GM12878 (cell line): ENCODE results near the gene SPRED2. TPM values are rescaled to one million over a fixed set of nuclear protein-coding genes. Genes with fewer than 3 reads are reported as not detected.

Source experiments
- ATAC-seq: fragments of 200-7000 bp; cut with Tn5 transposase; 3 replicates; pipeline ENCODE4 v1.9.1; 2020; ENCODE audit warnings: mild to moderate bottlenecking, moderate library complexity
- BruUV-seq: library from RNA; stranded (reverse); fragments of 400-500 nt; replicated peaks from 2 replicates; lab custom pipeline; 2021; lab: Mats Ljungman, UMichigan
- CTCF ChIA-PET: fragments of 300-600 bp; sonication (Branson Sonifier 250); formaldehyde crosslinking; extraction: SDS; loops from one replicate; lab custom pipeline; 2021; ENCODE audit warnings: inconsistent platforms; lab: Yijun Ruan, JAX
- POLR2A ChIA-PET: fragments of 350-600 bp; formaldehyde crosslinking; extraction: SDS; loops from one replicate; lab custom pipeline; 2021; ENCODE audit warnings: inconsistent platforms; lab: Charles Lee
- RAD21 ChIA-PET: fragments of 300-600 bp; sonication (Branson Sonifier 250); formaldehyde crosslinking; loops from one replicate; lab custom pipeline; 2023; ENCODE audit warnings: antibody characterized with exemption; ENCODE audit not compliant: unreplicated experiment; lab: Charles Lee
- SMC1A ChIA-PET: fragments of 300-600 bp; sonication (Branson Sonifier 250); formaldehyde crosslinking; loops from one replicate; lab custom pipeline; 2023; ENCODE audit not compliant: unreplicated experiment, uncharacterized antibody; lab: Charles Lee
- DNase-seq: peaks from one replicate; pipeline ENCODE4 v3.0.0-alpha.2; 2011; ENCODE audit warnings: low read depth, low spot score
- FAIRE-seq: peaks from 3 replicates; lab custom pipeline; 2011; peaks lifted over from hg19 to GRCh38; lab: Jason Lieb, UNC
- H2AFZ ChIP-seq: 2 replicates; pipeline ENCODE4 v1.6.0; 2011; ENCODE audit warnings: low read depth, low read length, control low read depth; ENCODE audit not compliant: control insufficient read depth
- H3K27ac ChIP-seq: 2 replicates; pipeline ENCODE4 v1.5.1; 2011; ENCODE audit warnings: control low read depth; ENCODE audit not compliant: control insufficient read depth, insufficient read depth
- H3K27me3 ChIP-seq, 2 experiments: replicated peaks in 1 of 2; 2 replicates each; pipeline versions ENCODE4 v1.6.0 to v1.6.1; 2011; ENCODE audit warnings: low read length in 1 of 2; ENCODE audit not compliant: control insufficient read depth in 2 of 2, insufficient read depth in 2 of 2
- H3K36me3 ChIP-seq, 2 experiments: 2 replicates each; pipeline ENCODE4 v1.5.1; 2011; ENCODE audit warnings: low read length in 1 of 2; ENCODE audit not compliant: control insufficient read depth in 2 of 2, insufficient read depth in 2 of 2
- H3K4me1 ChIP-seq: 2 replicates; pipeline ENCODE4 v1.6.1; 2011; ENCODE audit warnings: mild to moderate bottlenecking, low read length, moderate library complexity, mixed read lengths; ENCODE audit not compliant: control insufficient read depth, insufficient read depth
- H3K4me2 ChIP-seq: 2 replicates; pipeline ENCODE4 v1.6.0; 2011; ENCODE audit warnings: control low read depth; ENCODE audit not compliant: control insufficient read depth, insufficient read depth
- H3K4me3 ChIP-seq: fragments of 200-600 bp; sonication (generic); 2 replicates; pipeline ENCODE4 v1.5.1; 2016
- H3K79me2 ChIP-seq: 2 replicates; pipeline ENCODE4 v1.6.0; 2011; ENCODE audit warnings: low read length; ENCODE audit not compliant: control insufficient read depth, insufficient read depth
- H3K9ac ChIP-seq: 2 replicates; pipeline ENCODE4 v1.8.0; 2011; ENCODE audit warnings: low read length, control low read depth, mixed read lengths; ENCODE audit not compliant: control insufficient read depth, insufficient read depth
- H3K9me3 ChIP-seq: replicated peaks from 3 replicates; pipeline ENCODE4 v1.5.1; 2011; ENCODE audit warnings: mild to moderate bottlenecking, low read length; ENCODE audit not compliant: control insufficient read depth, insufficient read depth
- H4K20me1 ChIP-seq: 2 replicates; pipeline ENCODE4 v1.6.0; 2011; ENCODE audit not compliant: control insufficient read depth, insufficient read depth
- HCFC1 ChIP-seq: fragments of 150-350 bp; IDR thresholded peaks from 2 replicates; pipeline ENCODE4 v1.6.1; 2014; ENCODE audit warnings: low read length
- LARP7 ChIP-seq: fragments of 450-650 bp; IDR thresholded peaks from 2 replicates; pipeline ENCODE4 v1.6.1; 2017; ENCODE audit warnings: mild to moderate bottlenecking
- NR2C2 ChIP-seq: IDR thresholded peaks from 2 replicates; pipeline ENCODE4 v1.6.1; 2011; ENCODE audit warnings: borderline replicate concordance, low read depth; ENCODE audit not compliant: control insufficient read depth, insufficient read length
- RAD21 ChIP-seq: IDR thresholded peaks from 2 replicates; pipeline ENCODE4 v1.6.1; 2011; ENCODE audit warnings: mild to moderate bottlenecking, low read depth, low read length, moderate library complexity; ENCODE audit not compliant: insufficient read depth
- RCOR1 ChIP-seq: conservative IDR thresholded peaks from 2 replicates; pipeline ENCODE4 v1.6.1; 2012; ENCODE audit warnings: low read depth, low read length, improper control_type of control experiment
- SUPT20H ChIP-seq: IDR thresholded peaks from 2 replicates; pipeline ENCODE4 v1.6.1; 2011; ENCODE audit warnings: low read depth, mild to moderate bottlenecking, low read length, moderate library complexity, borderline replicate concordance; ENCODE audit not compliant: control insufficient read depth
- ZNF384 ChIP-seq: IDR thresholded peaks from 2 replicates; pipeline ENCODE4 v1.6.1; 2012; ENCODE audit warnings: low read depth, mild to moderate bottlenecking, low read length, improper control_type of control experiment, borderline replicate concordance
- WGBS: methylation state at CpG from one replicate; pipeline ENCODE4 v1.1.6; 2016; ENCODE audit warnings: low lambda C conversion rate; ENCODE audit not compliant: insufficient replicate concordance, insufficient coverage; ENCODE audit errors: missing lambda C conversion rate; 5-methylcytosine and 5-hydroxymethylcytosine counted together
- in situ Hi-C: fragments of 300-500 bp; cut with MboI; formaldehyde crosslinking; loops from 9 replicates; pipeline ENCODE4 v1.14.3; 2018; ENCODE audit warnings: mixed read lengths
- intact Hi-C: fragments of 100-400 bp; cut with micrococcal nuclease; formaldehyde crosslinking; loops from one replicate; pipeline ENCODE4 v1.14.2; 2022; ENCODE audit not compliant: unreplicated experiment
- polyA plus RNA-seq, 11 experiments: library from polyadenylated mRNA; depleted of rRNA in 4 of 11; unstranded in 6 of 11; stranded (reverse) in 5 of 11; fragments of >200 nt; fragmentation: Nextera tagmentation in 4 of 11; fragmentation: Illumina TruSeq in 1 of 11; extraction: Ambion mirVana in 4 of 11; extraction: Trizol in 1 of 11; gene quantifications; 1 replicate in 1 of 11; 2 replicates in 10 of 11; pipeline versions ENCODE4 v1.2.1 to v1.2.3, GENCODE V29; 2011 to 2016; ENCODE audit warnings: inconsistent platforms in 2 of 11, missing spikeins in 2 of 11, low read depth in 1 of 11
- total RNA-seq, 4 experiments: library from RNA; depleted of rRNA in 3 of 4; stranded (reverse); fragments of >200 nt in 3 of 4; fragmentation: Illumina TruSeq in 1 of 4; extraction: Trizol in 1 of 4; gene quantifications; 2 replicates each; pipeline versions ENCODE4 v1.2.1 to v1.2.3, GENCODE V29; 2013 to 2021
- TF ChIP-seq, protein P1 (sequence below): IDR thresholded peaks from 2 replicates; pipeline ENCODE4 v1.6.1; 2012; ENCODE audit warnings: improper control_type of control experiment, low read depth, low read length; ENCODE audit not compliant: insufficient replicate concordance
- TF ChIP-seq, protein P2 (sequence below): fragments of 450-650 bp; IDR thresholded peaks from 2 replicates; pipeline ENCODE4 v1.6.1; 2017; ENCODE audit warnings: mild to moderate bottlenecking, low read depth, inconsistent platforms; ENCODE audit not compliant: poor library complexity, severe bottlenecking
- TF ChIP-seq, protein P3 (sequence below): fragments of 450-650 bp; IDR thresholded peaks from 2 replicates; pipeline ENCODE4 v1.6.1; 2016; ENCODE audit warnings: mild to moderate bottlenecking
- TF ChIP-seq, protein P4 (sequence below): fragments of 450-650 bp; IDR thresholded peaks from 2 replicates; pipeline ENCODE4 v1.6.1; 2017; ENCODE audit warnings: borderline replicate concordance

SPRED2 gene
- total and polyA plus RNA-seq, 10 of the 15 experiments (the other 5 are each of a cell fraction or from before 2014, with no cell fraction given), result 3.0 to 23.9 (median 9.7) TPM

GRCh38 chr2:65380255-65380654 is 52.1 kb downstream of the SPRED2 start:
- in situ Hi-C loops, result no loop called here
- H3K27ac ChIP-seq, result no peak overlapping the region
- H2AFZ ChIP-seq, result no peak overlapping the region
- DNase-seq, result no peak
- no peak overlapping the region for H3K9ac ChIP-seq
- H3K4me1 ChIP-seq, result peaks cover 37% of the 10 kb centered on the region
- FAIRE-seq, result no peak
- no peak for ATAC-seq
- ChIA-PET RAD21 (interaction anchor here (1.6 to 3.5 kb wide), 3 partner anchors 22 to 57 kb away, joined by 8 to 14 read pairs (median 8); no protein-coding TSS in a partner anchor), POLR2A (interaction anchor here (0.5 kb wide), 1 partner anchor 17 kb away, joined by 3 read pairs; no protein-coding TSS in a partner anchor), SMC1A (interaction anchor here (0.9 to 5.0 kb wide), 11 partner anchors 9 to 124 kb away, joined by 3 to 29 read pairs (median 4); no protein-coding TSS in a partner anchor), CTCF (interaction anchor here (1.2 to 3.1 kb wide), 3 partner anchors 9 to 111 kb away, joined by 3 to 10 read pairs (median 5); no protein-coding TSS in a partner anchor)
- H3K9me3 ChIP-seq, result no peaks in the 10 kb centered on the region
- intact Hi-C loops, result no loop called here
- no peak overlapping the region for H3K4me2 ChIP-seq
- no peaks in the 10 kb centered on the region for H3K27me3 ChIP-seq
- H3K4me3 ChIP-seq, result no peak overlapping the region
- H3K36me3 ChIP-seq, result peaks cover 0 to 2% of the 10 kb centered on the region in 2 experiments; a peak in 2 of 4 replicates
- 19% methylated on average over 5 of the region's 5 CpGs for WGBS
- H3K79me2 ChIP-seq, result no peaks in the 10 kb centered on the region
- no peaks in the 10 kb centered on the region for H4K20me1 ChIP-seq
- no TSS peak for BruUV-seq
- TF ChIP-seq ZNF384, result no peak
- no peak for TF ChIP-seq NR2C2
- no peak for TF ChIP-seq SUPT20H
- TF ChIP-seq, protein P1, sequence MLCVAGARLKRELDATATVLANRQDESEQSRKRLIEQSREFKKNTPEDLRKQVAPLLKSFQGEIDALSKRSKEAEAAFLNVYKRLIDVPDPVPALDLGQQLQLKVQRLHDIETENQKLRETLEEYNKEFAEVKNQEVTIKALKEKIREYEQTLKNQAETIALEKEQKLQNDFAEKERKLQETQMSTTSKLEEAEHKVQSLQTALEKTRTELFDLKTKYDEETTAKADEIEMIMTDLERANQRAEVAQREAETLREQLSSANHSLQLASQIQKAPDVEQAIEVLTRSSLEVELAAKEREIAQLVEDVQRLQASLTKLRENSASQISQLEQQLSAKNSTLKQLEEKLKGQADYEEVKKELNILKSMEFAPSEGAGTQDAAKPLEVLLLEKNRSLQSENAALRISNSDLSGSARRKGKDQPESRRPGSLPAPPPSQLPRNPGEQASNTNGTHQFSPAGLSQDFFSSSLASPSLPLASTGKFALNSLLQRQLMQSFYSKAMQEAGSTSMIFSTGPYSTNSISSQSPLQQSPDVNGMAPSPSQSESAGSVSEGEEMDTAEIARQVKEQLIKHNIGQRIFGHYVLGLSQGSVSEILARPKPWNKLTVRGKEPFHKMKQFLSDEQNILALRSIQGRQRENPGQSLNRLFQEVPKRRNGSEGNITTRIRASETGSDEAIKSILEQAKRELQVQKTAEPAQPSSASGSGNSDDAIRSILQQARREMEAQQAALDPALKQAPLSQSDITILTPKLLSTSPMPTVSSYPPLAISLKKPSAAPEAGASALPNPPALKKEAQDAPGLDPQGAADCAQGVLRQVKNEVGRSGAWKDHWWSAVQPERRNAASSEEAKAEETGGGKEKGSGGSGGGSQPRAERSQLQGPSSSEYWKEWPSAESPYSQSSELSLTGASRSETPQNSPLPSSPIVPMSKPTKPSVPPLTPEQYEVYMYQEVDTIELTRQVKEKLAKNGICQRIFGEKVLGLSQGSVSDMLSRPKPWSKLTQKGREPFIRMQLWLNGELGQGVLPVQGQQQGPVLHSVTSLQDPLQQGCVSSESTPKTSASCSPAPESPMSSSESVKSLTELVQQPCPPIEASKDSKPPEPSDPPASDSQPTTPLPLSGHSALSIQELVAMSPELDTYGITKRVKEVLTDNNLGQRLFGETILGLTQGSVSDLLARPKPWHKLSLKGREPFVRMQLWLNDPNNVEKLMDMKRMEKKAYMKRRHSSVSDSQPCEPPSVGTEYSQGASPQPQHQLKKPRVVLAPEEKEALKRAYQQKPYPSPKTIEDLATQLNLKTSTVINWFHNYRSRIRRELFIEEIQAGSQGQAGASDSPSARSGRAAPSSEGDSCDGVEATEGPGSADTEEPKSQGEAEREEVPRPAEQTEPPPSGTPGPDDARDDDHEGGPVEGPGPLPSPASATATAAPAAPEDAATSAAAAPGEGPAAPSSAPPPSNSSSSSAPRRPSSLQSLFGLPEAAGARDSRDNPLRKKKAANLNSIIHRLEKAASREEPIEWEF, result no peak
- TF ChIP-seq HCFC1, result no peak
- TF ChIP-seq RAD21, result no peak
- TF ChIP-seq, protein P2, sequence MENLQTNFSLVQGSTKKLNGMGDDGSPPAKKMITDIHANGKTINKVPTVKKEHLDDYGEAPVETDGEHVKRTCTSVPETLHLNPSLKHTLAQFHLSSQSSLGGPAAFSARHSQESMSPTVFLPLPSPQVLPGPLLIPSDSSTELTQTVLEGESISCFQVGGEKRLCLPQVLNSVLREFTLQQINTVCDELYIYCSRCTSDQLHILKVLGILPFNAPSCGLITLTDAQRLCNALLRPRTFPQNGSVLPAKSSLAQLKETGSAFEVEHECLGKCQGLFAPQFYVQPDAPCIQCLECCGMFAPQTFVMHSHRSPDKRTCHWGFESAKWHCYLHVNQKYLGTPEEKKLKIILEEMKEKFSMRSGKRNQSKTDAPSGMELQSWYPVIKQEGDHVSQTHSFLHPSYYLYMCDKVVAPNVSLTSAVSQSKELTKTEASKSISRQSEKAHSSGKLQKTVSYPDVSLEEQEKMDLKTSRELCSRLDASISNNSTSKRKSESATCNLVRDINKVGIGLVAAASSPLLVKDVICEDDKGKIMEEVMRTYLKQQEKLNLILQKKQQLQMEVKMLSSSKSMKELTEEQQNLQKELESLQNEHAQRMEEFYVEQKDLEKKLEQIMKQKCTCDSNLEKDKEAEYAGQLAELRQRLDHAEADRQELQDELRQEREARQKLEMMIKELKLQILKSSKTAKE, result no peak
- no peak for TF ChIP-seq RCOR1
- TF ChIP-seq LARP7, result no peak
- TF ChIP-seq, protein P3, sequence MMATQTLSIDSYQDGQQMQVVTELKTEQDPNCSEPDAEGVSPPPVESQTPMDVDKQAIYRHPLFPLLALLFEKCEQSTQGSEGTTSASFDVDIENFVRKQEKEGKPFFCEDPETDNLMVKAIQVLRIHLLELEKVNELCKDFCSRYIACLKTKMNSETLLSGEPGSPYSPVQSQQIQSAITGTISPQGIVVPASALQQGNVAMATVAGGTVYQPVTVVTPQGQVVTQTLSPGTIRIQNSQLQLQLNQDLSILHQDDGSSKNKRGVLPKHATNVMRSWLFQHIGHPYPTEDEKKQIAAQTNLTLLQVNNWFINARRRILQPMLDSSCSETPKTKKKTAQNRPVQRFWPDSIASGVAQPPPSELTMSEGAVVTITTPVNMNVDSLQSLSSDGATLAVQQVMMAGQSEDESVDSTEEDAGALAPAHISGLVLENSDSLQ, result no peak
- TF ChIP-seq, protein P4, sequence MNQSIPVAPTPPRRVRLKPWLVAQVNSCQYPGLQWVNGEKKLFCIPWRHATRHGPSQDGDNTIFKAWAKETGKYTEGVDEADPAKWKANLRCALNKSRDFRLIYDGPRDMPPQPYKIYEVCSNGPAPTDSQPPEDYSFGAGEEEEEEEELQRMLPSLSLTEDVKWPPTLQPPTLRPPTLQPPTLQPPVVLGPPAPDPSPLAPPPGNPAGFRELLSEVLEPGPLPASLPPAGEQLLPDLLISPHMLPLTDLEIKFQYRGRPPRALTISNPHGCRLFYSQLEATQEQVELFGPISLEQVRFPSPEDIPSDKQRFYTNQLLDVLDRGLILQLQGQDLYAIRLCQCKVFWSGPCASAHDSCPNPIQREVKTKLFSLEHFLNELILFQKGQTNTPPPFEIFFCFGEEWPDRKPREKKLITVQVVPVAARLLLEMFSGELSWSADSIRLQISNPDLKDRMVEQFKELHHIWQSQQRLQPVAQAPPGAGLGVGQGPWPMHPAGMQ, result no peak
